ENCODE data around the gene KPNA6. TPM values are rescaled to one million over a fixed set of nuclear protein-coding genes. Genes with fewer than 3 reads are reported as not detected.

KPNA6 gene
- total and polyA plus RNA-seq, 4 experiments from 2014 or later, result 25.4 to 62.5 (median 42.9) TPM

DNA sequence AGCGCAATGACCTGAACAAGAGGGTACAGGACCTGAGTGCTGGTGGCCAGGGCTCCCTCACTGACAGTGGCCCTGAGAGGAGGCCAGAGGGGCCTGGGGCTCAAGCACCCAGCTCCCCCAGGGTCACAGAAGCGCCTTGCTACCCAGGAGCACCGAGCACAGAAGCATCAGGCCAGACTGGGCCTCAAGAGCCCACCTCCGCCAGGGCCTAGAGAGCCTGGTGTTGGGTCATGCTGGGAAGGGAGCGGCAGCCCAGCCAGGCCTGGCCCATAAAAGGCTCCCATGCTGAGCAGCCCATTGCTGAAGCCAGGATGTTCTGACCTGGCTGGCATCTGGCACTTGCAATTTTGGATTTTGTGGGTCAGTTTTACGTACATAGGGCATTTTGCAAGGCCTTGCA is 87.1 kb downstream of the KPNA6 start:
- H3K4me3 ChIP-seq (ENCODE audit: low read length in 2 of 2), result no peak overlapping the region
- peaks cover 52% of the 10 kb centered on the region for H3K36me3 ChIP-seq (ENCODE audit: insufficient read depth, low read length)
- peaks cover 47 to 65% of the 10 kb centered on the region in 2 donors for H3K36me3 Mint-ChIP-seq
- no peaks in the 10 kb centered on the region for H3K9me3 ChIP-seq (ENCODE audit: control insufficient read depth in 1 of 2, low read length in 2 of 2)
- H3K27me3 ChIP-seq (ENCODE audit: insufficient read depth, low read length), result no peaks in the 10 kb centered on the region
- no peak overlapping the region for H3K27ac Mint-ChIP-seq
- peak overlapping the region in 2 of 8 donors; percentile 3 to 52 for H3K4me3 Mint-ChIP-seq
- H3K27me3 Mint-ChIP-seq, result no peaks in the 10 kb centered on the region
- peaks cover 43% of the 10 kb centered on the region for H3K4me1 ChIP-seq (ENCODE audit: insufficient read depth, low read length)
- no peaks in the 10 kb centered on the region for H3K9me3 Mint-ChIP-seq
- CTCF ChIA-PET (ENCODE audit: partially characterized antibody), result interaction anchor here (0.7 to 4.7 kb wide), 4 partner anchors 9 to 177 kb away, joined by 3 to 22 read pairs (median 3); no protein-coding TSS in a partner anchor
- DNase-seq, result no peak
- H3K4me1 Mint-ChIP-seq, result peaks cover 34 to 62% (median 45%) of the 10 kb centered on the region in 4 donors
- intact Hi-C loops (cut with micrococcal nuclease), result no loop called here
- no peak overlapping the region for H3K27ac ChIP-seq (ENCODE audit: low read depth, low read length)
- POLR2A ChIA-PET (ENCODE audit: partially characterized antibody), result interaction anchor here (1.3 to 1.4 kb wide), 3 partner anchors 15 to 141 kb away, joined by 3 to 5 read pairs (median 5); partner anchors contain the start of genes MARCKSL1 and TXLNA

GRCh38 chr1:32195531-32195930 is 87.7 kb downstream of the KPNA6 start:
- Histone ChIP-seq H3K9me3 (ENCODE audit: control insufficient read depth in 1 of 2, low read length in 2 of 2) (no peaks in the 10 kb centered on the region), H3K27ac (ENCODE audit: low read depth, low read length) (no peak overlapping the region), H3K27me3 (ENCODE audit: insufficient read depth, low read length) (no peaks in the 10 kb centered on the region), H3K36me3 (ENCODE audit: insufficient read depth, low read length) (peaks cover 47% of the 10 kb centered on the region), H3K4me3 (ENCODE audit: low read length in 2 of 2) (no peak overlapping the region), H3K4me1 (ENCODE audit: insufficient read depth, low read length) (peaks cover 47% of the 10 kb centered on the region)
- peaks cover 39 to 68% (median 50%) of the 10 kb centered on the region in 4 donors for H3K4me1 Mint-ChIP-seq
- intact Hi-C loops (cut with micrococcal nuclease), result no loop called here
- ChIA-PET CTCF (ENCODE audit: partially characterized antibody) (interaction anchor here (0.7 to 4.7 kb wide), 3 partner anchors 9 to 54 kb away, joined by 3 to 22 read pairs (median 3); no protein-coding TSS in a partner anchor), POLR2A (ENCODE audit: partially characterized antibody) (interaction anchor here (1.1 to 7.5 kb wide), 5 partner anchors 11 to 123 kb away, joined by 3 to 58 read pairs (median 9); partner anchors contain the start of genes IQCC, KPNA6, TMEM39B and TXLNA)
- H3K27ac Mint-ChIP-seq, result no peak overlapping the region
- no peaks in the 10 kb centered on the region for H3K27me3 Mint-ChIP-seq
- peaks cover 42 to 61% of the 10 kb centered on the region in 2 donors for H3K36me3 Mint-ChIP-seq
- H3K9me3 Mint-ChIP-seq, result no peaks in the 10 kb centered on the region
- peak overlapping the region in 2 of 8 donors; percentile 7 to 79 for H3K4me3 Mint-ChIP-seq
- no peak for DNase-seq

DNA sequence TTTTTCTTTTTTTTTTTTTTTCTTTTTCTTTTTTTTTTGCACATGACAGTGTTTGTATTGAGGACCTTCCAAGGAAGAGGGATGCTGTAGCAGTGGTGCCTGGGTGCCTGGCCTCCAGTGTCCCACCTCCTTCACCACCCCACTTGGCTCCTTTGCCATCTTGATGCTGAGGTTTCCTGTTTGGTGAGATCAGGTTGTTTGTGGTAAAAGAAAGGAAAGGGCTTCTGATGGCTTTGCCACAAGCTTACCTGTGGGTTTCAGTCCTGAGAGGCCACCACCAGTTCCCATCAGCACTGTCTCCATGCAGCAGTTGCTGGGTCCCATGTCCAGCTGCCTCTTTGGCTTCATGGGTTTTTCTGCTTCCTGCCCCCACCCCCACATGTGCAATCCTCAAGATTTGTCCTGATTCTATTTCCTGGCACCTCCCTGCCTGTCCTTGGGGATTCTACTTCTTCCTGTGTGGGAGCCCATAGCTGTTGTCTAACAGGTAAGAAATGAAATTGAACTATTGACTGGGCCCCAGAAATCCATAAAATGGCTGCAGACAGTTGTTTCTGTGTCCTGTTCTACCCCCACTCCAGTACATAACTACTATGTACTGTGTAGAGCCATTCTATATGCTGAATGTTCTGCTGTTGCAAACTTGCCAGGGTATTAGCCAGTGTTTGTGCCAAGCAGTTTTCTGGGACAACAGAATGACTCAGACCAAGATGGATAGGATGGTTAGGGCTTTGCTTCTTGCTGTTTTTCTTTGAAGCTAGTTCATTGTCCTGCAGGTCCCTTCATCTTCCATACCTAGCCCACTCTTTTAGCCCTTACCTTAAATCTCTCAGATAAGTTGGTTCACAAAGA is 88.3 kb downstream of the KPNA6 start:
- Histone ChIP-seq H3K27ac (ENCODE audit: low read depth, low read length) (no peak overlapping the region), H3K36me3 (ENCODE audit: insufficient read depth, low read length) (peaks cover 43% of the 10 kb centered on the region), H3K9me3 (ENCODE audit: control insufficient read depth in 1 of 2, low read length in 2 of 2) (no peaks in the 10 kb centered on the region), H3K27me3 (ENCODE audit: insufficient read depth, low read length) (no peaks in the 10 kb centered on the region), H3K4me3 (ENCODE audit: low read length in 2 of 2) (no peak overlapping the region), H3K4me1 (ENCODE audit: insufficient read depth, low read length) (peaks cover 49% of the 10 kb centered on the region)
- peak in 4 of 5 donors; percentile 27 to 47 (median 40) for DNase-seq
- Mint-ChIP-seq H3K4me3 (peak overlapping the region in 7 of 8 donors; percentile 59 to 82 (median 70)), H3K27ac (peak overlapping the region in 6 of 7 donors; percentile 48 to 84 (median 75)), H3K36me3 (peaks cover 39 to 56% of the 10 kb centered on the region in 2 donors), H3K9me3 (no peaks in the 10 kb centered on the region), H3K27me3 (no peaks in the 10 kb centered on the region), H3K4me1 (peaks cover 39 to 73% (median 50%) of the 10 kb centered on the region in 4 donors)
- ChIA-PET CTCF (ENCODE audit: partially characterized antibody) (interaction anchor here (1.2 to 4.7 kb wide), 3 partner anchors 17 to 53 kb away, joined by 3 to 22 read pairs (median 3); partner anchors contain the start of gene TXLNA), POLR2A (ENCODE audit: partially characterized antibody) (interaction anchor here (1.1 to 7.5 kb wide), 5 partner anchors 10 to 123 kb away, joined by 3 to 58 read pairs (median 9); partner anchors contain the start of genes IQCC, KPNA6, TMEM39B and TXLNA)
- intact Hi-C loops (cut with micrococcal nuclease), result no loop called here

- ChIA-PET POLR2A (ENCODE audit: partially characterized antibody) (interaction anchor here (0.7 to 7.5 kb wide), 11 partner anchors 9 to 197 kb away, joined by 3 to 58 read pairs (median 3); partner anchors contain the start of genes BSDC1, IQCC, KPNA6 and TXLNA), CTCF (ENCODE audit: partially characterized antibody) (interaction anchor here (1.2 to 4.7 kb wide), 4 partner anchors 9 to 52 kb away, joined by 3 to 22 read pairs (median 6); partner anchors contain the start of gene TXLNA)
- Mint-ChIP-seq H3K4me3 (peak overlapping the region in 5 of 8 donors; percentile 1 to 79 (median 59)), H3K36me3 (peaks cover 30 to 47% of the 10 kb centered on the region in 2 donors), H3K4me1 (peaks cover 46 to 82% (median 59%) of the 10 kb centered on the region in 4 donors), H3K27ac (peak overlapping the region in 3 of 7 donors; percentile 8 to 84 (median 58)), H3K27me3 (no peaks in the 10 kb centered on the region), H3K9me3 (no peaks in the 10 kb centered on the region)
- Histone ChIP-seq H3K27ac (ENCODE audit: low read depth, low read length) (no peak overlapping the region), H3K27me3 (ENCODE audit: insufficient read depth, low read length) (no peaks in the 10 kb centered on the region), H3K9me3 (ENCODE audit: control insufficient read depth in 1 of 2, low read length in 2 of 2) (no peaks in the 10 kb centered on the region), H3K4me1 (ENCODE audit: insufficient read depth, low read length) (peaks cover 58% of the 10 kb centered on the region), H3K36me3 (ENCODE audit: insufficient read depth, low read length) (peaks cover 34% of the 10 kb centered on the region), H3K4me3 (ENCODE audit: low read length in 2 of 2) (no peak overlapping the region)
- DNase-seq, result no peak
- intact Hi-C loops (cut with micrococcal nuclease), result no loop called here
Measured at GRCh38 chr1:32197074-32197473, 89.2 kb downstream of the KPNA6 start.

GRCh38 chr1:32197837-32198236 is 90.0 kb downstream of the KPNA6 start:
- Histone ChIP-seq H3K27me3 (ENCODE audit: insufficient read depth, low read length) (no peaks in the 10 kb centered on the region), H3K36me3 (ENCODE audit: insufficient read depth, low read length) (peaks cover 28% of the 10 kb centered on the region), H3K9me3 (ENCODE audit: control insufficient read depth in 1 of 2, low read length in 2 of 2) (no peaks in the 10 kb centered on the region), H3K4me3 (ENCODE audit: low read length in 2 of 2) (no peak overlapping the region), H3K4me1 (ENCODE audit: insufficient read depth, low read length) (peaks cover 63% of the 10 kb centered on the region), H3K27ac (ENCODE audit: low read depth, low read length) (no peak overlapping the region)
- POLR2A ChIA-PET (ENCODE audit: partially characterized antibody), result interaction anchor here (0.7 to 7.5 kb wide), 11 partner anchors 12 to 196 kb away, joined by 3 to 58 read pairs (median 3); partner anchors contain the start of genes BSDC1, KPNA6 and TXLNA
- Mint-ChIP-seq H3K27me3 (no peaks in the 10 kb centered on the region), H3K27ac (peak overlapping the region in 2 of 7 donors; percentile 84 to 91), H3K4me1 (peaks cover 48 to 87% (median 64%) of the 10 kb centered on the region in 4 donors), H3K4me3 (no peak overlapping the region), H3K36me3 (peaks cover 22 to 42% of the 10 kb centered on the region in 2 donors), H3K9me3 (no peaks in the 10 kb centered on the region)
- CTCF ChIA-PET (ENCODE audit: partially characterized antibody), result interaction anchor here (0.8 to 4.7 kb wide), 5 partner anchors 9 to 42 kb away, joined by 3 to 22 read pairs (median 4); partner anchors contain the start of gene TXLNA
- no peak for DNase-seq
- intact Hi-C loops (cut with micrococcal nuclease), result no loop called here

DNA sequence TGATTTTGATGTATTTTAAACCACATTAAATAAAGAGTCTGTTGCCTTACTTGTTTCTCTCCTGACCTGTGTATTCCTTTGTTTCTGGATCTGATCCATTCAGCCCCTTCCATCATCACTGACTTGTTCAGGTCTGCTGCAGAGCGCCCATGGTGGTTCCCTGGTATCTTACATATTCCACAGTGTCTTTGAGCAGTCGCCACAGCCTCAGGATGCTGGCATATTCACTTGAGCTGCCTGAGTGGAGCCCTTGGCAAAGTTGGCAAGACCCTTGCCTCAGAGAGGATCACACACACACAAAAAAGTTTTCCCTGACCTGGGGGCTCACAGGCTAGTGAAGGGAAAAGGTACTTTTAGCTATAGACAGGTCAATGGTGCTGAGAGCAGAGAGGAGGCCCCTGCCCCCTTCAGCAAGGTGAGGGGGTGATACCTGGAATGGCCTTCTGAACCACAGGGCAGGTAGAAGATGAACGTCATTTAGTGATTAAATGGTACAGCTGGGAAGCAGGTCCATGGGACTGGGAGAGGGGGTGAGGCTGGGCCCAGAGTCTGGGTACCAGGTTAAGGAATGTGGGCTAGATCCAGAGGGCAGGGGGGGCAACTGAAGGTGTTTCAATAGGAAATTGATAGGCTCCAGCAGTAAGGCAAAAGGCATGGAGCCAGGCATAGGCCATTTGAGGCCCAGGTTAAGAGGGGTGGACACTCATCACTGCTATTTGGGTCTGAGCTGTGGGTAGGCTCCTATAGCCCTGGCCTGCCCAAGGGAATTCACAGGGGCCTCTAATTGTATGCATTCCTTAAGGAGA is 90.6 kb downstream of the KPNA6 start:
- ChIA-PET CTCF (ENCODE audit: partially characterized antibody) (interaction anchor here (0.8 to 4.4 kb wide), 4 partner anchors 10 to 42 kb away, joined by 3 to 31 read pairs (median 6); no protein-coding TSS in a partner anchor), POLR2A (ENCODE audit: partially characterized antibody) (interaction anchor here (0.7 to 7.5 kb wide), 10 partner anchors 13 to 196 kb away, joined by 3 to 58 read pairs (median 4); partner anchors contain the start of genes BSDC1, KPNA6, MARCKSL1 and TXLNA)
- Histone ChIP-seq H3K4me3 (ENCODE audit: low read length in 2 of 2) (no peak overlapping the region), H3K36me3 (ENCODE audit: insufficient read depth, low read length) (peaks cover 21% of the 10 kb centered on the region), H3K27me3 (ENCODE audit: insufficient read depth, low read length) (no peaks in the 10 kb centered on the region), H3K9me3 (ENCODE audit: control insufficient read depth in 1 of 2, low read length in 2 of 2) (no peaks in the 10 kb centered on the region), H3K4me1 (ENCODE audit: insufficient read depth, low read length) (peaks cover 63% of the 10 kb centered on the region), H3K27ac (ENCODE audit: low read depth, low read length) (no peak overlapping the region)
- no peaks in the 10 kb centered on the region for H3K27me3 Mint-ChIP-seq
- no peak for DNase-seq
- peaks cover 17 to 36% of the 10 kb centered on the region in 2 donors for H3K36me3 Mint-ChIP-seq
- H3K4me1 Mint-ChIP-seq, result peaks cover 48 to 85% (median 63%) of the 10 kb centered on the region in 4 donors
- H3K4me3 Mint-ChIP-seq, result peak overlapping the region in 5 of 8 donors; percentile 4 to 49 (median 46)
- no peaks in the 10 kb centered on the region for H3K9me3 Mint-ChIP-seq
- H3K27ac Mint-ChIP-seq, result peak overlapping the region; percentile 28 to 90 (median 77)
- intact Hi-C loops (cut with micrococcal nuclease), result no loop called here
